Measurements from ENCODE around the gene SLC25A26. TPM values are rescaled to one million over a fixed set of nuclear protein-coding genes. Genes with fewer than 3 reads are reported as not detected.
"Not testable (repeated sequence)": the region's sequence is repeated elsewhere in the genome, so short reads cannot be mapped to it uniquely, and the experiment has no call there.

Gene SLC25A26
- total RNA-seq, 1 donor from 2014 or later, result 20.8 TPM

GRCh38 chr3:66270288-66270687 is 49.5 kb downstream of the SLC25A26 start:
- no peak for DNase-seq

GRCh38 chr3:66270701-66271100 is 49.9 kb downstream of the SLC25A26 start:
- DNase-seq, result no peak

GRCh38 chr3:66271231-66271630 is 50.4 kb downstream of the SLC25A26 start:
- DNase-seq, result no peak

GRCh38 chr3:66272016-66272415 is 51.2 kb downstream of the SLC25A26 start:
- DNase-seq, result no peak

GRCh38 chr3:66274837-66275236 is 54.0 kb downstream of the SLC25A26 start:
- not testable (repeated sequence) for DNase-seq

- DNase-seq, result peak; percentile 89
Measured at GRCh38 chr3:66276705-66277274, 56.0 kb downstream of the SLC25A26 start.

GRCh38 chr3:66279168-66279567 is 58.4 kb downstream of the SLC25A26 start:
- no peak for DNase-seq

- DNase-seq, result no peak
Measured at GRCh38 chr3:66280304-66280703, 59.5 kb downstream of the SLC25A26 start.

- DNase-seq, result not testable (repeated sequence)
Measured at GRCh38 chr3:66291922-66292321, 71.1 kb downstream of the SLC25A26 start.

- DNase-seq, result peak; percentile 58
Measured at GRCh38 chr3:66297260-66297873, 76.6 kb downstream of the SLC25A26 start.

GRCh38 chr3:66297900-66298299 is 77.1 kb downstream of the SLC25A26 start:
- DNase-seq, result peak; percentile 34

- DNase-seq, result no peak
Measured at GRCh38 chr3:66298591-66298990, 77.8 kb downstream of the SLC25A26 start.

GRCh38 chr3:66299085-66299484 is 78.3 kb downstream of the SLC25A26 start:
- not testable (repeated sequence) for DNase-seq

GRCh38 chr3:66299891-66300290 is 79.1 kb downstream of the SLC25A26 start:
- no peak for DNase-seq

- no peak for DNase-seq
Measured at GRCh38 chr3:66302288-66302687, 81.5 kb downstream of the SLC25A26 start.

GRCh38 chr3:66303491-66303901 is 82.7 kb downstream of the SLC25A26 start:
- no peak for DNase-seq

GRCh38 chr3:66304293-66304692 is 83.5 kb downstream of the SLC25A26 start:
- DNase-seq, result no peak

- not testable (repeated sequence) for DNase-seq
Measured at GRCh38 chr3:66306086-66306485, 85.3 kb downstream of the SLC25A26 start.

- not testable (repeated sequence) for DNase-seq
Measured at GRCh38 chr3:66306991-66307390, 86.2 kb downstream of the SLC25A26 start.

GRCh38 chr3:66312039-66312438 is 91.2 kb downstream of the SLC25A26 start:
- DNase-seq, result no peak

- DNase-seq, result no peak
Measured at GRCh38 chr3:66314455-66314854, 93.7 kb downstream of the SLC25A26 start.

GRCh38 chr3:66317750-66318376 is 97.1 kb downstream of the SLC25A26 start:
- DNase-seq, result no peak

- peak; percentile 28 for DNase-seq
Measured at GRCh38 chr3:66320390-66320789, 99.6 kb downstream of the SLC25A26 start.

- DNase-seq, result no peak
Measured at GRCh38 chr3:66322436-66322835, 101.6 kb downstream of the SLC25A26 start.

Data from dermis blood vessel endothelial cell (primary cell).